H9 (cell line): ENCODE measurements around the gene TBC1D4. TPM values are rescaled to one million over a fixed set of nuclear protein-coding genes. Genes with fewer than 3 reads are reported as not detected.

ENCODE experiments used
- DNase-seq: peaks from one replicate; pipeline ENCODE4 v3.0.0-alpha.2; 2017
- H2AFZ ChIP-seq: one replicate; pipeline ENCODE4 v1.6.1; 2013; ENCODE audit warnings: mild to moderate bottlenecking, low read length, control low read depth, moderate library complexity
- H2AK5ac ChIP-seq: 2 replicates; pipeline ENCODE4 v1.6.1; 2013; ENCODE audit warnings: low read length, control low read depth, mixed read lengths; ENCODE audit not compliant: insufficient read length
- H2BK120ac ChIP-seq: one replicate; pipeline ENCODE4 v1.6.1; 2013; ENCODE audit warnings: low read depth, mild to moderate bottlenecking, low read length, control low read depth, inconsistent platforms; ENCODE audit not compliant: poor library complexity, severe bottlenecking
- H2BK12ac ChIP-seq: 2 replicates; pipeline ENCODE4 v1.6.1; 2013; ENCODE audit warnings: low read length, control low read depth, mixed read lengths, low read depth; ENCODE audit not compliant: insufficient read length
- H2BK15ac ChIP-seq: 2 replicates; pipeline ENCODE4 v1.6.1; 2013; ENCODE audit warnings: low read depth, low read length, control low read depth
- H2BK20ac ChIP-seq: one replicate; pipeline ENCODE4 v1.6.1; 2013; ENCODE audit warnings: low read depth, mild to moderate bottlenecking, low read length, control low read depth, inconsistent platforms; ENCODE audit not compliant: poor library complexity, severe bottlenecking
- H2BK5ac ChIP-seq: 2 replicates; pipeline ENCODE4 v1.6.1; 2013; ENCODE audit warnings: low read length, control low read depth, mixed read lengths; ENCODE audit not compliant: insufficient read length
- H3K14ac ChIP-seq: 2 replicates; pipeline ENCODE4 v1.6.1; 2013; ENCODE audit warnings: low read length, control low read depth; ENCODE audit not compliant: insufficient read depth
- H3K18ac ChIP-seq: 2 replicates; pipeline ENCODE4 v1.6.1; 2013; ENCODE audit warnings: low read depth, mild to moderate bottlenecking, mixed read lengths, low read length, control low read depth; ENCODE audit not compliant: insufficient read length
- H3K23ac ChIP-seq: 2 replicates; pipeline ENCODE4 v1.6.1; 2013; ENCODE audit warnings: low read length, control low read depth, mixed read lengths, low read depth; ENCODE audit not compliant: insufficient read length
- H3K23me2 ChIP-seq: 2 replicates; pipeline ENCODE4 v1.6.1; 2013; ENCODE audit warnings: low read depth, mild to moderate bottlenecking, mixed read lengths, low read length, control low read depth; ENCODE audit not compliant: insufficient read length, poor library complexity, severe bottlenecking
- H3K27ac ChIP-seq: 2 replicates; pipeline ENCODE4 v1.5.1; 2013; ENCODE audit warnings: low read length, control low read depth, mixed read lengths, low read depth; ENCODE audit not compliant: insufficient read length
- H3K27me3 ChIP-seq: 2 replicates; pipeline ENCODE4 v1.6.1; 2013; ENCODE audit warnings: low read length, control low read depth, inconsistent platforms; ENCODE audit not compliant: insufficient read depth
- H3K4ac ChIP-seq: 2 replicates; pipeline ENCODE4 v1.6.1; 2013; ENCODE audit warnings: low read depth, mild to moderate bottlenecking, control low read depth, inconsistent platforms, low read length, moderate library complexity
- H3K4me1 ChIP-seq: 2 replicates; pipeline ENCODE4 v1.6.1; 2013; ENCODE audit warnings: low read length, control low read depth, inconsistent platforms; ENCODE audit not compliant: insufficient read depth
- H3K4me2 ChIP-seq: 2 replicates; pipeline ENCODE4 v1.6.1; 2013; ENCODE audit warnings: low read length, control low read depth, mixed read lengths; ENCODE audit not compliant: insufficient read length, insufficient read depth
- H3K56ac ChIP-seq: 2 replicates; pipeline ENCODE4 v1.6.1; 2013; ENCODE audit warnings: low read depth, mild to moderate bottlenecking, mixed read lengths, low read length, control low read depth; ENCODE audit not compliant: insufficient read length
- H3K79me1 ChIP-seq: 2 replicates; pipeline ENCODE4 v1.6.1; 2013; ENCODE audit warnings: low read depth, mild to moderate bottlenecking, moderate library complexity, low read length, control low read depth, inconsistent platforms; ENCODE audit not compliant: insufficient read depth, poor library complexity, severe bottlenecking
- H3K79me2 ChIP-seq: 2 replicates; pipeline ENCODE4 v1.6.1; 2013; ENCODE audit warnings: low read length, control low read depth, inconsistent platforms; ENCODE audit not compliant: insufficient read depth
- H3K9ac ChIP-seq: 2 replicates; pipeline ENCODE4 v1.6.1; 2013; ENCODE audit warnings: low read length, control low read depth, mixed read lengths; ENCODE audit not compliant: insufficient read length; ENCODE audit errors: extremely low read depth
- H3K9me3 ChIP-seq: one replicate; pipeline ENCODE4 v1.6.1; 2013; ENCODE audit warnings: low read depth, low read length, inconsistent platforms; ENCODE audit not compliant: control insufficient read depth
- H3T11ph ChIP-seq: one replicate; pipeline ENCODE4 v1.6.1; 2013; ENCODE audit warnings: mild to moderate bottlenecking, low read length, control low read depth, inconsistent platforms
- H4K20me1 ChIP-seq: one replicate; pipeline ENCODE4 v1.6.1; 2013; ENCODE audit not compliant: control insufficient read depth, insufficient read length, insufficient read depth
- H4K5ac ChIP-seq: 2 replicates; pipeline ENCODE4 v1.6.1; 2013; ENCODE audit warnings: low read depth, mild to moderate bottlenecking, mixed read lengths, low read length, control low read depth; ENCODE audit not compliant: insufficient read length
- H4K8ac ChIP-seq: replicated peaks from 2 replicates; pipeline ENCODE4 v1.6.1; 2013; ENCODE audit warnings: low read length, control low read depth, mixed read lengths, low read depth; ENCODE audit not compliant: insufficient read length
- H4K91ac ChIP-seq: 2 replicates; pipeline ENCODE4 v1.6.1; 2013; ENCODE audit warnings: low read depth, mild to moderate bottlenecking, moderate library complexity, mixed read lengths, low read length, control low read depth; ENCODE audit not compliant: insufficient read length
- H3K27ac Mint-ChIP-seq, 3 experiments: 2 replicates in 2 of 3; 3 replicates in 1 of 3; pipeline ENCODE4 v1.8.0; 2020 to 2021; ENCODE audit warnings: mixed read lengths in 3 of 3, mild to moderate bottlenecking in 1 of 3, moderate library complexity in 1 of 3
- H3K27me3 Mint-ChIP-seq: 2 replicates; pipeline ENCODE4 v1.8.0; 2021; ENCODE audit warnings: low read depth, mild to moderate bottlenecking, moderate library complexity, mixed read lengths
- H3K36me3 Mint-ChIP-seq, 3 experiments: 2 replicates in 2 of 3; 3 replicates in 1 of 3; pipeline ENCODE4 v1.8.0; 2020 to 2021; ENCODE audit warnings: low read depth in 3 of 3, mixed read lengths in 3 of 3; ENCODE audit not compliant: insufficient read depth in 1 of 3
- H3K4me1 Mint-ChIP-seq, 2 experiments: 2 replicates each; pipeline ENCODE4 v1.8.0; 2020; ENCODE audit warnings: mixed read lengths in 2 of 2
- H3K4me3 Mint-ChIP-seq, 2 experiments: 2 replicates in 1 of 2; 3 replicates in 1 of 2; pipeline ENCODE4 v1.8.0; 2020 to 2021; ENCODE audit warnings: mild to moderate bottlenecking in 2 of 2, mixed read lengths in 2 of 2, moderate library complexity in 1 of 2
- H3K9me3 Mint-ChIP-seq, 2 experiments: 2 replicates in 1 of 2; 3 replicates in 1 of 2; pipeline ENCODE4 v1.8.0; 2020; ENCODE audit warnings: mild to moderate bottlenecking in 2 of 2, mixed read lengths in 2 of 2, moderate library complexity in 1 of 2
- CTCF ChIP-seq: fragments of 200-600 bp; sonication (generic); conservative IDR thresholded peaks from 3 replicates; pipeline ENCODE4 v1.8.0; 2021; ENCODE audit warnings: antibody characterized with exemption, mild to moderate bottlenecking
- WGBS: extraction: QIAGEN DNeasy Blood & Tissue Kit; methylation state at CpG from one replicate; pipeline ENCODE4 v1.1.7; 2013; ENCODE audit warnings: missing lambda C conversion rate, low lambda C conversion rate, mixed read lengths; ENCODE audit not compliant: insufficient read length; ENCODE audit errors: extremely low coverage; 5-methylcytosine and 5-hydroxymethylcytosine counted together
- total RNA-seq: library from RNA; stranded (reverse); gene quantifications from 2 replicates; pipeline ENCODE4 v1.2.1, GENCODE V29; 2021

The TBC1D4 gene
- total RNA-seq, 1 experiment from 2014 or later, result 10.5 TPM

DNA sequence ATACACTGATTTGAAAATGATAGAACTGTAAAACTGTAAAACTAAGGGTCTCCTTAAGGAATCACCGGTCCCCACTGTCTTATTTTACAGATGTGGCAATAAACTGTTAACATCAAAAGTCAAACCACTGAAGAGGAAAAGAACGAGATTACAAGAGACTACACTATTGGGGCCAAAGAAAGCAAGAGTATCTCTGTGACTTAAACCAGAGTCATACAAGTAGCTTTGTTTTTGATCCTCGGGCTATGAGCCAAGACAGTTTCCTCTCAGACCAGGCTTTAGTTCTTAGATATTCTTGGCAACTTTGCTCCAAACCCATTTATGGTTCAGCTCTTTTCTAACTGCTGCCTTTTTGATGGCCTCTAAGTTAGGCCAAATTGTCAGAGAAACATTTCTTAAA lies 113.8 kb downstream of the TBC1D4 start:
- Histone ChIP-seq H2BK12ac (no peak overlapping the region), H3T11ph (no peak overlapping the region), H3K23ac (no peak overlapping the region), H3K27me3 (no peaks in the 10 kb centered on the region), H2BK20ac (no peak overlapping the region), H4K91ac (no peak overlapping the region), H3K79me1 (no peaks in the 10 kb centered on the region), H3K18ac (no peak overlapping the region), H3K79me2 (no peaks in the 10 kb centered on the region), H2BK5ac (no peak overlapping the region), H3K4me1 (no peaks in the 10 kb centered on the region), H3K27ac (no peak overlapping the region), H2BK120ac (no peak overlapping the region), H3K14ac (no peak overlapping the region), H3K23me2 (no peaks in the 10 kb centered on the region), H4K8ac (no peak overlapping the region), H3K4me2 (no peak overlapping the region), H3K9ac (no peak overlapping the region), H4K5ac (no peak overlapping the region), H2BK15ac (no peak overlapping the region), H3K9me3 (no peaks in the 10 kb centered on the region), H2AFZ (no peak overlapping the region), H2AK5ac (no peak overlapping the region), H3K56ac (no peak overlapping the region), H4K20me1 (no peaks in the 10 kb centered on the region), H3K4ac (no peak overlapping the region)
- WGBS, result no CpG with 5 or more reads among the region's 3 CpGs
- Mint-ChIP-seq H3K4me1 (peaks cover 4 to 7% of the 10 kb centered on the region in 2 experiments; a peak in 3 of 4 replicates), H3K27me3 (no peaks in the 10 kb centered on the region), H3K4me3 (no peak overlapping the region), H3K9me3 (no peaks in the 10 kb centered on the region), H3K36me3 (no peaks in the 10 kb centered on the region), H3K27ac (no peak overlapping the region)
- DNase-seq, result no peak
- TF ChIP-seq CTCF, result no peak
